Measurements from ENCODE around the gene MKNK1.

DNA sequence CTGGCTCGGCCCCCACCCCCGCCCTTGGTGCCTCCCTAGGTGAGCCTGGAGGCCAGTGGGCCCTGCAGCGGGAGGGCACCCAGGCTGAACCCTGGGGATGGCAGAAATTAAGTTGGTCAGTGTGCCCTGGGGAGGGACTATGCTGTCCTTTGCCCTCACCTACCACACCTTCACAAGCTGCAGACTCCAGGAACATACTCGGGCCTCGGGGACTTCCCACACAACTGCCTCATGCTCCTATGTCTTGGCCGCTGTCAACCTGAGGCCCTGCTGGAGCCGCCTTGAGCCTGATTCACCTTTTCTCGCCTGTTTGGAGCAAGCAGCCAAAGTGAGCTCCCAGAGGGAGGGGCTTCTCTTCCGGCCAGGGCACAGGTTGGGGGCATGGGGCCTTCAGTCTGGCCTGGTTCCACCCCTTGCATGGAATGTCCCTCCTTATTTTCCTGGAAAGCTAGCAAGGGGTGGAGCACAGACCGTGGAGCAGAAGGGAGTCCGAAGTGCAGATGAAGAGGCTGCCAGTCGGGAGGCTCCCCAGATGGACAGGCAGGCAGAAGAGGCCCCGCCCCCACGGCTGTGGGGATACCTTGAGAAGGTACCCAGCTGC lies 77.3 kb downstream of the MKNK1 start:
- TF ChIP-seq, protein P1, sequence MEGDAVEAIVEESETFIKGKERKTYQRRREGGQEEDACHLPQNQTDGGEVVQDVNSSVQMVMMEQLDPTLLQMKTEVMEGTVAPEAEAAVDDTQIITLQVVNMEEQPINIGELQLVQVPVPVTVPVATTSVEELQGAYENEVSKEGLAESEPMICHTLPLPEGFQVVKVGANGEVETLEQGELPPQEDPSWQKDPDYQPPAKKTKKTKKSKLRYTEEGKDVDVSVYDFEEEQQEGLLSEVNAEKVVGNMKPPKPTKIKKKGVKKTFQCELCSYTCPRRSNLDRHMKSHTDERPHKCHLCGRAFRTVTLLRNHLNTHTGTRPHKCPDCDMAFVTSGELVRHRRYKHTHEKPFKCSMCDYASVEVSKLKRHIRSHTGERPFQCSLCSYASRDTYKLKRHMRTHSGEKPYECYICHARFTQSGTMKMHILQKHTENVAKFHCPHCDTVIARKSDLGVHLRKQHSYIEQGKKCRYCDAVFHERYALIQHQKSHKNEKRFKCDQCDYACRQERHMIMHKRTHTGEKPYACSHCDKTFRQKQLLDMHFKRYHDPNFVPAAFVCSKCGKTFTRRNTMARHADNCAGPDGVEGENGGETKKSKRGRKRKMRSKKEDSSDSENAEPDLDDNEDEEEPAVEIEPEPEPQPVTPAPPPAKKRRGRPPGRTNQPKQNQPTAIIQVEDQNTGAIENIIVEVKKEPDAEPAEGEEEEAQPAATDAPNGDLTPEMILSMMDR (IDR thresholded peaks at IDR 0.05): no peak
- no peak for TF ChIP-seq POLR2A (IDR thresholded peaks at IDR 0.05)

All from uterus (tissue), 2 donors.